ENCODE results near the gene ELF5.
A peak's percentile ranks its signal among the peaks of the same experiment; 100 is the strongest.

The ELF5 gene

DNA sequence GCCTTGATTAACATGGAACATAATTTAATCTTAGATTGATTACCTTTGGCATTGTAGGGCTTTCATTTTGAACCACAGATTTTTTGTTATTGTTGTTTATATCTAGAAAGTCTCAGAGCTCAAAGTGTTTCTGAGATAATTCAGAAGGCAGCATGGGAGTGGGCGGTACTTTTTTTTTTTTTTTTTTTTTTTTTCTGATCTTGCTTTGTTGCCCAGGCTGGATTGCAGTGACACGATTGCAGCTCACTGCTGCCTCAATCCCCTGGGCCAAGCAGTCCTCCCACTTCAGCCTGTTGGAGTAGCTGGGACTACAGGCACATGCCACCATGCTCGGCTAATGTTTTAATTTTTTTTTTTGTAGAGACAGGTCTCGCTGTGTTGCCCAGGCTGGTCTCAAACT is 53.3 kb downstream of the ELF5 start:
- Mint-ChIP-seq H3K4me1 (ENCODE audit: low read depth) (peaks cover 2% of the 10 kb centered on the region), H3K9me3 (ENCODE audit: low read depth) (no peaks in the 10 kb centered on the region), H3K27ac (no peak overlapping the region), H3K4me3 (no peak overlapping the region), H3K36me3 (peaks cover 30% of the 10 kb centered on the region), H3K27me3 (no peaks in the 10 kb centered on the region)

DNA sequence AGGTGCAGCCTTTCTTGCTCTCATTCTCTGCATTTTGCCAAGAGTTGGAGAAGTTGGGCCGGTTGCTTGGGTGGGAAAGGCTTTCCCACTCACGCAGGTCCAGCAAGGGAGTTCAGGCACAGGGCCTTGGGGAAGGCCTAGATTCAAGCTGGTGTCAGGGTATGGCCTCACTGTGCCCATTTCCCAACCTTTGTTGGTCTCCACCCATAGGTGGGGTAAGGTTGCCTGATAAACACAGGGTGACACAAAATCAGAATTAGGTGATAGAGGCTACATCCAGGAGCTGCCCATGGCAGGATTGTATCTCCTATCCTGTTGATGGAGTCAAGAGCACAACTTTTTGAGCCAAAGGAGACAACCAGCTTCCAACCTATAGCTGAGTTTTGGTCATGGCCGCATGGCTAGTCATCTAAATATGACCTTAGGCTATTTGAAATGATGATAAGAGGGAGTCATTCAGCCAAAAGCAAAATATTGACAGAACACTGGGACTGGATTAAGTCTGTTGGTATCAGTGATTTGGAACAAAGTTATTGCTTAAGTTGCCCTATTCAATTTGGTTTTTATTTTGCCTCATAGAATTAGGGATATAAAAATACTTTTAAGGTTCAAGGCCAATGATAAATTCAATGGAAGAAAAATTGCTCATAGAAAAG is 54.0 kb downstream of the ELF5 start:
- H3K27me3 Mint-ChIP-seq = no peaks in the 10 kb centered on the region
- H3K4me1 Mint-ChIP-seq (ENCODE audit: low read depth) = peaks cover under 1% of the 10 kb centered on the region
- H3K27ac Mint-ChIP-seq = no peak overlapping the region
- H3K9me3 Mint-ChIP-seq (ENCODE audit: low read depth) = no peaks in the 10 kb centered on the region
- no peak overlapping the region for H3K4me3 Mint-ChIP-seq
- H3K36me3 Mint-ChIP-seq = peaks cover 27% of the 10 kb centered on the region

DNA sequence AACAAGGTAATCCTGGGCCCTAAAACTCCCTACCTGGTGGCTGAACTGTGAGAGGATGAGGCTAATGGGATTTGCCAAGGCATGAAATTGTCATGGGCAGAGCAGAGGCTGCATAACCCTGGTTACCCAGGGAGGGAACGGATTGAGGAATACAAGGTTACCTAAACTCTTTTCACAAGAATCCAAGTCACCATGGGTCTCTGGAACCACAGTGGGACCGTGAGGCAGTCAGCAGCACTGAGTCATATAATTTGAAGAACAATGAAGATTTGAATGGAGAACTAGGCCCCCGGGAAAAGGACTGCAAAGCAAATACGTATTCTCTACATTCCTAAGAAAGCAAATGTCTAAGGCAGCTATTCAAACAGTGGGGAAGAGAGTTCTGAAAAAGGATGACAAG is 55.1 kb downstream of the ELF5 start:
- Mint-ChIP-seq H3K27me3 (no peaks in the 10 kb centered on the region), H3K27ac (no peak overlapping the region), H3K36me3 (peaks cover 24% of the 10 kb centered on the region), H3K4me1 (ENCODE audit: low read depth) (no peaks in the 10 kb centered on the region), H3K4me3 (no peak overlapping the region), H3K9me3 (ENCODE audit: low read depth) (no peaks in the 10 kb centered on the region)

DNA sequence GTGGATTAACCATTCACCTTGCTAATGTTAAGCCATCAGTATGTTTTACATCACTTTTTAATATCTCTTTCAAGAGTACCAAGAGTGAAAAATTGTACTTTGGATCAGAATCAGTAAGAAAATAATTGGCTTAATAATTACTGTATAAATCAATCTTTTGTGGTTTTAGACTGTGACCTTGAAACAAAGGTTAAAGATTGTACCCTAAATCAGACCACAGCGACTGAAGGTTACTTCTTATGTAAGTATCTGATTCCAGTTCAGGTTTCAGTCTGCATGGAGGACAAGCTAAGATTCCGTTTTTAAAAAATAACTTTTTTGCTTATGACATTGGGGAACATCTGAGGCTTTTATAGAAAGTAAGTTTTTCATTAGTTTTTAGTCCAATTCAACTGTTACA is 56.0 kb downstream of the ELF5 start:
- no peaks in the 10 kb centered on the region for H3K9me3 Mint-ChIP-seq (ENCODE audit: low read depth)
- no peaks in the 10 kb centered on the region for H3K4me1 Mint-ChIP-seq (ENCODE audit: low read depth)
- H3K27me3 Mint-ChIP-seq = no peaks in the 10 kb centered on the region
- H3K4me3 Mint-ChIP-seq = no peak overlapping the region
- H3K36me3 Mint-ChIP-seq = peaks cover 23% of the 10 kb centered on the region
- no peak overlapping the region for H3K27ac Mint-ChIP-seq

DNA sequence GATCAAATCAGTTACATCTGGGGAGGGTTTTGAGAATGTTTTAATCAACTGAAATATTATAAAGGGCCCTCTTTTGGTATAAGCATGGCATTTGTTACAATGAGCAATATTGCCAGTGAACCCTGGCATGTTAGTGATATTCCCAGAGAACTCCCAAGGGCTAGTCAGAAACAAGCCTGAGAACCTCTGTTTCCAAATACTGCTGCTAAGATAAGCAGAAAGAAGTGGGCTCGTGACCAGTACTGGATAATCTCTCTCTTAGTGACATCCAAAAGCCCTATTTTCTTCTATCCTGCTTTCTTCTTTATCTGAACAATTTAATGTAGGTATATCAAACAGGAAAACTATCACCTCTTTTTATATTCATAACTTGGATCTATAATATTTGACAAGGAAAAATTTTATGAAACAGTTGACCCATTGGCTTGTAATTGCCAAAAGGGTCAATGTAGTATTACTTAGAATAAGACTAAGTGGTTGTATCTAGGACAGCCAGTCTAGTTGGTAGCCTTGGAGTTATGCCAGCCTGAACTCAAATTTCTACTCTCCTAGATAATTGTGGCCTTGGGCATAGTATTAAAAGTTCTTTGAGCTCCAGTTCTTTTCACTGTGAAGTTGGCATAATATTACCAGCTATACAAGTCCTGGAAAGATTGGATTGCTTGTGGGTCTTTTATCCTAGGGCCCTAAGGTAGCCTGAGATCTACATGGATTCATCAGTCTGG is 59.1 kb downstream of the ELF5 start:
- Mint-ChIP-seq H3K27me3 (no peaks in the 10 kb centered on the region), H3K36me3 (peaks cover 26% of the 10 kb centered on the region), H3K9me3 (ENCODE audit: low read depth) (no peaks in the 10 kb centered on the region), H3K4me3 (no peak overlapping the region), H3K27ac (no peak overlapping the region), H3K4me1 (ENCODE audit: low read depth) (no peaks in the 10 kb centered on the region)

DNA sequence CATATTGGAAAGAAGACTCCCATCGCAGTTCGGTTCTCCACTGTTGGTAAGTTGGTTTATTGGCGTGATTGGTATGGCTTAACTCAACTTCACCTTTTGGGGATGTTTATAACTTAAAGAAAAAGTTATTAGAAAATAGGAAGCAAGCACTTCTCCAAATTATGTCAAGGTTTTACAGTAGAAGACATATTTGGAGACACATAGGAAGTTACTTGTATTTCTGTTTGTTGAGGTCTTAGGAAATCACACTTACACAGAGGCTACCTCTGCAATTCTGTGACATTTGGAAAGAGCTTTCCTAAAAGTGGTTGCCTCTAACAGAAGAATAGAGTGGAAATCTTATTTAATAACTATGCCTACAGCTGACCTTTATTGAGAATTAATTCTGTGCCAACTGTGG is 62.5 kb downstream of the ELF5 start:
- peaks cover 22% of the 10 kb centered on the region for H3K4me1 Mint-ChIP-seq (ENCODE audit: low read depth)
- no peaks in the 10 kb centered on the region for H3K9me3 Mint-ChIP-seq (ENCODE audit: low read depth)
- no peak overlapping the region for H3K27ac Mint-ChIP-seq
- no peak overlapping the region for H3K4me3 Mint-ChIP-seq
- H3K27me3 Mint-ChIP-seq = no peaks in the 10 kb centered on the region
- peaks cover 16% of the 10 kb centered on the region for H3K36me3 Mint-ChIP-seq

DNA sequence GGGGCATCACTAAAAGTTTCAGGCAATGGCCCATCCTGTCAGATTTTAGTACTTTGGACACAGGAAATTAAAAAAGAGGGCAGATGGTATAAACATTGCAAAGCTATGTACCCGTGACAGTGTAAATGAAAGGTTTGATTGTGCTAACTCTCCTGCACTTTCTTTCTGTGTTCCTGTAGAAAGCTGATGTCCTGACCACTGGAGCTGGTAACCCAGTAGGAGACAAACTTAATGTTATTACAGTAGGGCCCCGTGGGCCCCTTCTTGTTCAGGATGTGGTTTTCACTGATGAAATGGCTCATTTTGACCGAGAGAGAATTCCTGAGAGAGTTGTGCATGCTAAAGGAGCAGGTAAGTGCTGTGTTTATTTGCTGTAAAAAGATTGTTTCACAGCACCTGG is 64.6 kb downstream of the ELF5 start:
- H3K9me3 Mint-ChIP-seq (ENCODE audit: low read depth) = no peaks in the 10 kb centered on the region
- H3K27ac Mint-ChIP-seq = no peak overlapping the region
- peaks cover 16% of the 10 kb centered on the region for H3K36me3 Mint-ChIP-seq
- H3K4me1 Mint-ChIP-seq (ENCODE audit: low read depth) = peaks cover 34% of the 10 kb centered on the region
- H3K27me3 Mint-ChIP-seq = no peaks in the 10 kb centered on the region
- H3K4me3 Mint-ChIP-seq = no peak overlapping the region

DNA sequence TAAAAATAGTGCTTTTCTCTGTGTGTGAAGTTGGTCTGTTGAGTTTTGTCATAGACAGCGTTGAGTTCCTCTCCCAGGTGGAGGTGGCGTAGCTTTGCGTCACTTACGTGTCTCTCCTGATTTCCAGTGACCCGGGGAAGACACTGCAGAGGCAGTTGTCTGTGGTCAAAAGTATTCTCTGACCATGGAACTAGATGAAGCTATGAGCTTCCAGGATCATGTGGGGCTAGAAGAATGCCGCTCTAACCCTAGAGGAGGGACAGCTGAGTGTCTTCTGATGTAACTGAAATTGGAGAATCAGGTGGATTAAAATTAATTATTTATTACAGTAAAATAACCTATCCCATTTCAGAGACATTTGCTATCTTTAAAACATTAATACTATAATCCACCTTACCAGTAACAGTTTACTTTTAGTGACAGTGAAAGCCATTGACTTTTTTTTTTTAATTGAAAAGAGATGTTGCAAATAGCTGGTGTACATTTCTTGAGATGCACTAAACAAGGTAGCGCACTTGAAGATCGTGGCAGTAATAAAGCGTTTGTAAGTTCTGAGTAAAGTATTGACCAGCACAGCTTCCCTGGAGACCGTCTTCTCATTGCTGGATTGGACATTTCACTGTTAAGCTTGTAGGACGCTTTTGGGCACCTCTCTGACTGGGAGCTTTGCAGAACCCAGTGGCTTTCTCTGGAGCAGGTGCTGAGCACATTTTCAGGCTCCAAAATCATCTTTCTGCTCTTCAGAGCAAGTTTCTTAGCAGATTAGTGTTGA is 65.2 kb downstream of the ELF5 start:
- no peak overlapping the region for H3K4me3 Mint-ChIP-seq
- peaks cover 12% of the 10 kb centered on the region for H3K36me3 Mint-ChIP-seq
- H3K9me3 Mint-ChIP-seq (ENCODE audit: low read depth) = no peaks in the 10 kb centered on the region
- H3K27me3 Mint-ChIP-seq = no peaks in the 10 kb centered on the region
- H3K4me1 Mint-ChIP-seq (ENCODE audit: low read depth) = peaks cover 40% of the 10 kb centered on the region
- no peak overlapping the region for H3K27ac Mint-ChIP-seq

DNA sequence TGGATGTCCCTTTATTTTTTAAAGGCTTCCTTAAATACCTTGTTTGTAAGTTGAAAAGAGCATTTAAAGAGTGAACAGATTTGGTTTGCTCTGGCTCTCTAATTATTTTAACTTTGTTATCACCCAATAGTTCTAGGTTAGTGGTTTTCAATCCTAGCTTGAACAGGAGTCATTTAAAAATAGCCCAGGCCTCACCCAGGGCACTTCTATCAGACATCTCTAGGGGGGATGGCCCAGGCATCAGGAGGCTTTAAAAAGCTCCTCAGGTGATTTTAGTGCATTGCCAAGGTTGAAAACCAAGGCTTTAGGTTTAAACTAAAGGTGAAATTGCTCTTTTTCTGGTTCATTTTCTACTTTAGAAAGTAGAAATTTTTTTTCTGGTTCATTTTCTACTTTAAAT is 66.5 kb downstream of the ELF5 start:
- peaks cover 47% of the 10 kb centered on the region for H3K4me1 Mint-ChIP-seq (ENCODE audit: low read depth)
- H3K27me3 Mint-ChIP-seq = no peaks in the 10 kb centered on the region
- H3K9me3 Mint-ChIP-seq (ENCODE audit: low read depth) = no peaks in the 10 kb centered on the region
- H3K27ac Mint-ChIP-seq = no peak overlapping the region
- H3K4me3 Mint-ChIP-seq = no peak overlapping the region
- H3K36me3 Mint-ChIP-seq = peaks cover 8% of the 10 kb centered on the region

DNA sequence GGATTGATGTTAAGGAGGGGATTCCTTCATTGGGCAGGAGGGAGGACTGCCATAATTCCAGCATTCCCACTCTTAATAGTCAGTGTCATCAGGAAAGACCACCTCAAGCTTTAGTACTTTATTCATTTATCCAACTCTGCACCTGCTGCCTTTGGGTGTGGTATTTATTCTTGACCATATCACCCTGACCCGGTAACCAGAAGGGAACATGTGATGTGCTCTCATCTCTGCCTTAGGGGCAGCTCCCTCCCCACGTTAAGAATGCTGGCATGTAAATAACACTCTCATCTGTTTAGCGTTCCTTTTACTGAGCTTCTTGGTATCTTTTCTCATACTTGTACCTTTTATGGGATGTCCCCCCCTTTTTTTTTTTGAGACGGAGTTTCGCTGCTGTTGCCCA is 67.2 kb downstream of the ELF5 start:
- H3K36me3 Mint-ChIP-seq = peaks cover 5% of the 10 kb centered on the region
- no peaks in the 10 kb centered on the region for H3K27me3 Mint-ChIP-seq
- no peak overlapping the region for H3K27ac Mint-ChIP-seq
- H3K9me3 Mint-ChIP-seq (ENCODE audit: low read depth) = no peaks in the 10 kb centered on the region
- H3K4me1 Mint-ChIP-seq (ENCODE audit: low read depth) = peaks cover 50% of the 10 kb centered on the region
- H3K4me3 Mint-ChIP-seq = no peak overlapping the region

DNA sequence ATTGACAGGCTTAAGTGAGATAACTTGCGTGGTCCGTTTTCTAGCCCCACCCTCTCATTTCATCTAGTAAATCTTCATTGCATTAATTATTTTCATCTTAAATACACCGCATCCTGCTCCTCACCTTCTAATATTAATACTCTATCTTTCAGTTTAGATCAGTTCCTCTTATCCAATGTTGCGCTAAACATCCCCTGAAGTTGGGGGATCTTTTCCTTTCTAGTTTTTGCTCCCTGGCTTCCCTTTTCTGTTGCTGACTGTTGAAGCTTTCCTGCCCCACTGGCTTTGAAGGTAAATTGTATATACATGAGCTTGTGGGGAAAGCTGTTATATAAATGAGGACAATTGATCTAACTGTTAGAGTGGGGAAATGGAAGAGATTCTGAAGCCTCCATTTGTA is 67.6 kb downstream of the ELF5 start:
- Mint-ChIP-seq H3K9me3 (ENCODE audit: low read depth) (no peaks in the 10 kb centered on the region), H3K4me1 (ENCODE audit: low read depth) (peaks cover 54% of the 10 kb centered on the region), H3K4me3 (no peak overlapping the region), H3K27ac (no peak overlapping the region), H3K27me3 (no peaks in the 10 kb centered on the region), H3K36me3 (peaks cover 5% of the 10 kb centered on the region)

DNA sequence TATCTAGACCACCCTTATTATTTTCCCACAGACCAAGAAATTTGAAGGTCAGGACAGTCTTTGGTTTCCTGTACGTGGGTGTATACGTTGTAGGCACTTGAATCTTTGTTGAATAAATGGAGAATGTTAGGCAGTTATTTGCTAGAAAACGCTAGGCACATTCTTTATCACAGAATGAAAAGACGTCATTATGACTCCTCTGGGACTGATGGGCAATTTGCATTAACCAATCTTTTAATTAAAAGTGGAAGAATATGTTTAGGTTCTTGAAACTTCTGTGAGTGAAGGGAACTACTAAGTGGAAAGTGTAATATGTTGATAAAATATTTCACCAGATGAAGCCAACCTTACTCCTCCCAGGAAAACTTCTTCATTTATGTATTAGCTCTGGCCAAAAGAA is 69.2 kb downstream of the ELF5 start:
- Mint-ChIP-seq H3K4me1 (ENCODE audit: low read depth) (peaks cover 68% of the 10 kb centered on the region), H3K27me3 (no peaks in the 10 kb centered on the region), H3K9me3 (ENCODE audit: low read depth) (no peaks in the 10 kb centered on the region), H3K36me3 (peaks cover 2% of the 10 kb centered on the region), H3K4me3 (no peak overlapping the region), H3K27ac (no peak overlapping the region)

DNA sequence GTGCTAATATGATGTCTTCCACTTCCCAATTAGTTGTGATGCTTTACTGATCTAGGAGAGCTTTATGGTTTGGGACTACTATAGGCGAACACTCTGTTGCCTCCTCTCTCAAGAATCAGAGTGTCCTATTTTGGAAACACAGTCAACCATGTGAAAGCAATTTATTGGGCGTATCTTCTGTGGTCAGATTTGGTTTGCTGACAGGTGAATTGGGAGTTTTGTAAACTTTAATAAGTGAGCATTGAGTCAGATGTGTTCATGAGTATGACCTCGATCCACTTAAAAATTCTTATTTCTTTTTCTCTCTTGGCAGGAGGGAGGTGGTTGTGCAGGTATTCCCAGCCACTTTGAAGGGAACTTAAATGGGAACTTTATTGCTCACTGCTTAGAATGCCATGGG is 70.5 kb downstream of the ELF5 start:
- Mint-ChIP-seq H3K4me1 (ENCODE audit: low read depth) (peaks cover 63% of the 10 kb centered on the region), H3K9me3 (ENCODE audit: low read depth) (no peaks in the 10 kb centered on the region), H3K27ac (no peak overlapping the region), H3K4me3 (no peak overlapping the region), H3K36me3 (peaks cover 2% of the 10 kb centered on the region), H3K27me3 (no peaks in the 10 kb centered on the region)

DNA sequence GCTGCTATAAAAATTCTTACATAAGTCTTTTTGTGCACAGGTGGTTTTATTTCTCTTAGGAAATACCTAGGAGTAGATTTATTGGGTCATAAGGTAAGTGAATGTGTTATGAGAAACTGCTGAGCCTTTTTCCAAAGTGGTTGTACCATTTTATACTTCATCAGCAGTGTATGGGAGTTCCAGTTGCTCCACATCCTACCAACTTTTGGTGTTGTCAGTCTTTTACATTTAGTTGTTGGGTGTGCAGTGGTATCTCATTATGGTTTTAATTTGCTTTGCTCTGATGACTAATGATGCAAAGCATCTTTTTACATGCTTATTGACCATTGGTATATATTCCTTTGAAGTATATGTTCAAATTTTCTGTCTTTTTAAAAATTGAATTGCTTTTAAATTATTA is 71.8 kb downstream of the ELF5 start:
- Mint-ChIP-seq H3K27ac (no peak overlapping the region), H3K36me3 (peaks cover 2% of the 10 kb centered on the region), H3K4me1 (ENCODE audit: low read depth) (peaks cover 58% of the 10 kb centered on the region), H3K9me3 (ENCODE audit: low read depth) (no peaks in the 10 kb centered on the region), H3K4me3 (no peak overlapping the region), H3K27me3 (no peaks in the 10 kb centered on the region)

DNA sequence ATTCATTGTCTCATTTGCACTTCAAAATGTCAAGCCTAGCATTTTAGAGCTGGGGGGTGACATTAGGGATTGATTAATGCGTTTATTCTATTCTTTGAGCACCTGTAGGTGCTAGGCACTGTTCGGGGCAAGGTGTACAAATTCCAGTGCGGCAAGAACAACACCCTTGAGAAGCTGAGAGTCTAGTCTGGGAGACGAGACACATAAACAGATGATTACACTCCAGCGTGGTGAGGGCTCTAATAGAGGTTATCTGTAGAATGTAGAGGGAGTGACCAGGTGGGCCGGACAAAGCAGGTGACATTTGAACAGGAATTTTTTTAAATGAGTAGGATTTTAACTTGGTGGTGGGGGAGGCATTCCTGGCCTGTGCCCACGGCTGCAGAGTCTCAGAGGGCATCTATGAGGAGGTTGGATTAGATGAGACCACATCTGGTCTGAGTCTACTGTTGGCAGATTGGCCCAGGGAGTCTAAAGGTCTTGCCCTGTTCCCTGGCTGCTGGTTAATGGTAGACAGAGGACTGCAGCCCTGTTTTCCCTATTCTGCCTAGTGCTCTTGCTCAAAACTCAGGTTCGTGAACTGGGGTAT is 73.9 kb downstream of the ELF5 start:
- Mint-ChIP-seq H3K27ac (peak overlapping the region; percentile 92), H3K9me3 (ENCODE audit: low read depth) (no peaks in the 10 kb centered on the region), H3K27me3 (no peaks in the 10 kb centered on the region), H3K4me3 (peak overlapping the region; percentile 98), H3K4me1 (ENCODE audit: low read depth) (peaks cover 50% of the 10 kb centered on the region), H3K36me3 (peaks cover 2% of the 10 kb centered on the region)

Data from activated naive CD8-positive, alpha-beta T cell (primary cell).